SU-DHL-6 (cell line): ENCODE data around the gene GALNT17.

Experiments
- H2AFZ ChIP-seq: fragments of 200-600 bp; sonication (generic); 2 replicates; pipeline ENCODE4 v1.6.1; 2014; ENCODE audit warnings: low read depth, mild to moderate bottlenecking, moderate library complexity, mixed read lengths, antibody characterized with exemption, low read length; ENCODE audit not compliant: severe bottlenecking
- H3F3A ChIP-seq: fragments of 200-600 bp; shearing (Covaris generic); 2 replicates; pipeline ENCODE4 v1.6.0; 2016; ENCODE audit warnings: antibody characterized with exemption, mild to moderate bottlenecking; ENCODE audit not compliant: insufficient read depth
- H3K27ac ChIP-seq: fragments of 200-600 bp; sonication (generic); 2 replicates; pipeline ENCODE4 v1.5.1; 2016; ENCODE audit warnings: low read depth, mild to moderate bottlenecking, low read length, moderate library complexity, mixed read lengths
- H3K27me3 ChIP-seq: fragments of 200-600 bp; sonication (generic), shearing (Covaris generic); 2 replicates; pipeline ENCODE4 v1.6.0; 2014; ENCODE audit warnings: mild to moderate bottlenecking, low read length
- H3K36me3 ChIP-seq: fragments of 200-600 bp; sonication (generic); 2 replicates; pipeline ENCODE4 v1.6.1; 2014; ENCODE audit warnings: mild to moderate bottlenecking, low read length, mixed read lengths
- H3K4me2 ChIP-seq: fragments of 300-600, 200-600 bp; shearing (Covaris generic), sonication (generic); 2 replicates; pipeline ENCODE4 v1.6.0; 2014; ENCODE audit warnings: low read length, low read depth, mild to moderate bottlenecking; ENCODE audit not compliant: poor library complexity, severe bottlenecking
- H3K4me3 ChIP-seq: fragments of 200-600 bp; sonication (generic); 2 replicates; pipeline ENCODE4 v1.5.1; 2014; ENCODE audit warnings: antibody characterized with exemption, low read length, mild to moderate bottlenecking, mixed read lengths; ENCODE audit not compliant: insufficient read depth, poor library complexity, severe bottlenecking
- H3K79me2 ChIP-seq: fragments of 200-600 bp; sonication (generic); 2 replicates; pipeline ENCODE4 v1.6.1; 2014; ENCODE audit warnings: mild to moderate bottlenecking, low read length, moderate library complexity; ENCODE audit not compliant: insufficient read depth
- H3K9ac ChIP-seq: fragments of 200-600 bp; sonication (generic); 2 replicates; pipeline ENCODE4 v1.7.0; 2014; ENCODE audit warnings: mild to moderate bottlenecking, low read length
- H3K9me2 ChIP-seq: fragments of 200-600 bp; sonication (generic); replicated peaks from 2 replicates; pipeline ENCODE4 v1.6.1; 2014; ENCODE audit warnings: low read length; ENCODE audit not compliant: insufficient read depth
- H3K9me3 ChIP-seq: fragments of 200-600 bp; sonication (generic); 2 replicates; pipeline ENCODE4 v1.6.1; 2014; ENCODE audit warnings: low read length, mixed read lengths; ENCODE audit not compliant: insufficient read depth
- H4K20me1 ChIP-seq: fragments of 200-600 bp; sonication (generic); 2 replicates; pipeline ENCODE4 v1.6.1; 2014; ENCODE audit warnings: low read depth, mild to moderate bottlenecking, antibody characterized with exemption, low read length, moderate library complexity, mixed read lengths
- EZH2phosphoT487 ChIP-seq: fragments of 200-600 bp; sonication (generic), shearing (Covaris generic); conservative IDR thresholded peaks from 2 replicates; pipeline ENCODE4 v1.6.1; 2018; ENCODE audit warnings: mild to moderate bottlenecking, antibody characterized with exemption, low read length, moderate library complexity, mixed read lengths
- TF ChIP-seq, protein P1 (sequence below): fragments of 200-600 bp; sonication (generic); IDR thresholded peaks from one replicate; pipeline ENCODE4 v1.5.1; 2017; ENCODE audit warnings: antibody characterized with exemption, mild to moderate bottlenecking, low read length, moderate library complexity; ENCODE audit not compliant: insufficient read depth, poor library complexity, severe bottlenecking

Gene GALNT17

DNA sequence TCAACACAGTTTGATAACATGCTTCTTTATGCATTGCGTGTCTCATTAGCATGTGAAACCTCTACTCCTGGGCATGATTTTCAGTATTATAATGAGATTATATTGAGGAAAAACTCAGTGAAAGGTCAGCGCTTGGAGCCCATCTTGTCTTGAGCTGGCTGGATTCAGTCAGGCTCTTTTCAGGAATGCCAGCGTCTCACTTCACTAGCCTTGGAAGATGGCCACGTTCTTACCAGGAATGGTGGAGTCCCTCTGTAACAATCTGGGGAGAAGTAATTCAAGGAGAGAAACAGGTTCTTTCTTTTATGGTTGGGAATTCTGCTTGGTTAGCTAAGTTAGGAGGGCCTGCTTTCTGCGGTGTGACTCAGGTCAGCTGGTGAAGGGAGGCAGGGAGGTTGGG is 241.0 kb downstream of the GALNT17 start:
- Histone ChIP-seq H4K20me1 (no peaks in the 10 kb centered on the region), H3K9ac (no peak overlapping the region), H3K4me2 (no peak overlapping the region), H3K79me2 (no peaks in the 10 kb centered on the region), H3K36me3 (no peaks in the 10 kb centered on the region), H2AFZ (no peak overlapping the region), H3K4me3 (no peak overlapping the region), H3F3A (no peaks in the 10 kb centered on the region), H3K9me3 (peaks cover 7% of the 10 kb centered on the region; the same call in 1 of the 2 replicates), H3K27ac (no peak overlapping the region), H3K27me3 (0 out of 2 replicates have a peak, but pooled peaks cover 4% of the 10 kb centered on the region), H3K9me2 (no peaks in the 10 kb centered on the region)
- no peak for TF ChIP-seq EZH2phosphoT487
- TF ChIP-seq, protein P1, sequence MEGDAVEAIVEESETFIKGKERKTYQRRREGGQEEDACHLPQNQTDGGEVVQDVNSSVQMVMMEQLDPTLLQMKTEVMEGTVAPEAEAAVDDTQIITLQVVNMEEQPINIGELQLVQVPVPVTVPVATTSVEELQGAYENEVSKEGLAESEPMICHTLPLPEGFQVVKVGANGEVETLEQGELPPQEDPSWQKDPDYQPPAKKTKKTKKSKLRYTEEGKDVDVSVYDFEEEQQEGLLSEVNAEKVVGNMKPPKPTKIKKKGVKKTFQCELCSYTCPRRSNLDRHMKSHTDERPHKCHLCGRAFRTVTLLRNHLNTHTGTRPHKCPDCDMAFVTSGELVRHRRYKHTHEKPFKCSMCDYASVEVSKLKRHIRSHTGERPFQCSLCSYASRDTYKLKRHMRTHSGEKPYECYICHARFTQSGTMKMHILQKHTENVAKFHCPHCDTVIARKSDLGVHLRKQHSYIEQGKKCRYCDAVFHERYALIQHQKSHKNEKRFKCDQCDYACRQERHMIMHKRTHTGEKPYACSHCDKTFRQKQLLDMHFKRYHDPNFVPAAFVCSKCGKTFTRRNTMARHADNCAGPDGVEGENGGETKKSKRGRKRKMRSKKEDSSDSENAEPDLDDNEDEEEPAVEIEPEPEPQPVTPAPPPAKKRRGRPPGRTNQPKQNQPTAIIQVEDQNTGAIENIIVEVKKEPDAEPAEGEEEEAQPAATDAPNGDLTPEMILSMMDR, result no peak

DNA sequence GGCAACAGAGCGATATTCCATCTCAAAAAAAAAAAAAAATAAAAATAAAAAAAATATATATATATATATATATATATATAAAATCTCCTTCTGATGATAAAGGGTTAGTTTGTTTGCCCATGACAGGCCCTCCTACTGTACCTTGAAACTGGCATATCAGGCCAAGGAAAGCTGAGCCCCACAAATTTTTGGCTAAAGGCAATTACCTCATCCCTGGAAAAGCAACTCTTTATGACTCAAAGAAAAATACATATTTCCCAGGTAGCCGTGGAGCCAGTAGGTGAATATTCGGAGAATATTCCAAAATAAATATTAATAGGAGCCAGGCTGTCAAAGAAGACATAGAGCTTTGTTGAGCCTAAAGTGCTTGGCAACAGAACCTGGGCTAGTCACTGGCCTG is 245.1 kb downstream of the GALNT17 start:
- H4K20me1 ChIP-seq, result no peaks in the 10 kb centered on the region
- H3K79me2 ChIP-seq, result no peaks in the 10 kb centered on the region
- 0 out of 2 replicates have a peak, but pooled peaks cover 3% of the 10 kb centered on the region for H3K27me3 ChIP-seq
- H3K9me3 ChIP-seq, result peaks cover 11% of the 10 kb centered on the region; the same call in 1 of the 2 replicates
- H3K4me2 ChIP-seq, result no peak overlapping the region
- no peaks in the 10 kb centered on the region for H3K36me3 ChIP-seq
- TF ChIP-seq, protein P1, result no peak
- no peak for TF ChIP-seq EZH2phosphoT487
- H3F3A ChIP-seq, result no peaks in the 10 kb centered on the region
- H3K9ac ChIP-seq, result no peak overlapping the region
- no peaks in the 10 kb centered on the region for H3K9me2 ChIP-seq
- H3K4me3 ChIP-seq, result no peak overlapping the region
- no peak overlapping the region for H3K27ac ChIP-seq
- no peak overlapping the region for H2AFZ ChIP-seq

DNA sequence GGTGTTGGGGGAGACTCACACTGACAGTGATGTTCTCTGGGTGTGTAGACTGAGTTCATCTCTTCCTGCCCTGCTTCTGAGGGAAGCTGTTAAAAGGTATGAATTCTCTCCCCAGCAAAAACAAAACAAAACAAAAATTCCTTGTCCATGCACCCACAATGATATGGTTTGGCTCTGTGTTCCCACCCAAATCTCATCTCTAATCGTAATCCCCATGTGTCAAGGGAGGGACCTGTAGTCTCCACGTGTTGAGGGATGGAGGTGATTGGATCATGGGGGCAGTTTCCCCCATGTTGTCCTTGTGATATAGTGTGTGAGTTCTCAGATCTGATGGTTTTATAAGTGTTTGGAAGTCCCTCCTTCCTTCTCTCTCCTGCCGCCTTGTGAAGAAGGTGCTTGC is 245.5 kb downstream of the GALNT17 start:
- H3K9me3 ChIP-seq, result peaks cover 11% of the 10 kb centered on the region; the same call in 1 of the 2 replicates
- H2AFZ ChIP-seq, result no peak overlapping the region
- no peaks in the 10 kb centered on the region for H3K36me3 ChIP-seq
- no peak overlapping the region for H3K27ac ChIP-seq
- no peak overlapping the region for H3K4me3 ChIP-seq
- no peaks in the 10 kb centered on the region for H3F3A ChIP-seq
- H4K20me1 ChIP-seq, result no peaks in the 10 kb centered on the region
- H3K27me3 ChIP-seq, result 0 out of 2 replicates have a peak, but pooled peaks cover 3% of the 10 kb centered on the region
- TF ChIP-seq, protein P1, result no peak
- TF ChIP-seq EZH2phosphoT487, result no peak
- no peaks in the 10 kb centered on the region for H3K79me2 ChIP-seq
- H3K9ac ChIP-seq, result no peak overlapping the region
- H3K9me2 ChIP-seq, result no peaks in the 10 kb centered on the region
- no peak overlapping the region for H3K4me2 ChIP-seq
